Smooth muscle cell of the brain vasculature (primary cell): ENCODE data around the gene TPM2.

ENCODE experiments used
- DNase-seq: peaks from one replicate; pipeline ENCODE4 v3.0.0-alpha.2; 2012; ENCODE audit warnings: low read depth, low spot score

The TPM2 gene

DNA sequence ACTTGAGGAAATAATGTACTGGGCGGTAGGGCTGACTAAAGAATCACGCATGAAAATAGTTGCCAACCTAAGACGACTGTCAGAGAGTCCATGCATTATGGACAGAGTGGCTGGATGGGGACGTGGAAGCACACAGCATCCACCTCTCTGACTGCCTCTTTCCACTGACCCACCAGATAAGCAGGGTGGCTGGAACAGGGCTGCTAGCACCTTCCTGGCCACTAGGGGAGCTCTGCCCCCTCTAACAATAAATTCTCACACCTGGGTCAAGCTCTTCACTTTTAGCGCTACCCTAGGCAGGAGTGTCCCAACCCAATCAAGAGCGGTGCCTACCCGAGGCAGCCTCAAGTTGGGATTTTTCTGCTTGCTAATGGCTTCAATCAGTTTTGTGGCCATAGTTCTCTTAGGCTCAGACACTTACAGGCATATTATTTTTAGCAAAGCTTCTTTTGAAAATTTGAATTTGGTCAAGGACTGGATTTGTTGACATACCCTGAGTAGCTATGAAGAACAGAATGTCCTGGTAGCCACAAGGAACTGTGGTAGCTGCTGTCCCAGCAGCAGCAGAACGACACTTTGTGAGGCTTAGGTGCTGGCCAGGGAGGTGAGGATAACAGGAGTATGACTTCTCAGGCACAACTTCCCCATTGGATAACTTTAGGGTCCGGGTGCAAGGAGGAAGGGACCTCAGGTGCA is 6.9 kb upstream of the TPM2 start:
- no peak for DNase-seq

DNA sequence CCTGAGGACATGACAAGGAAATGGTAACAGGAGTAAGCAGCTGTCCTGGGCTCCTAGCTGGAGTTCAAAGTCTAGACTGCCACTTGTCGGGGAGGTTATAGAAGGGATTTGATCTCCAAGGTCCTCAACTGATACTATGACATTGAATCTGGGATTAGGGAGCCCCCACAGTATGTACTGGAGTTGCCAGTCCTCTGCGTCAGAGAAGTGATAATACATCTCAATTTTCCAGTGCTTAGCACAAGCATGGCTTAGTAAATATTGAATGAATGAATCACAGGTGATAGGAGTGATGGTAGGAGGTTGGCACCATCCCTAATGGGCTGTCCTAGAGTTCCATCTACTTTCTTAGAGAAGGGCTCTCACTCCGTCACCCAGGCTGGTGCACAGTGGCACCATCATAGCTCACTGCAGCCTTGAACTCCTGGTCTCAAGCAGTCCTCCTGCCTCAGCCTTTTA is 6.2 kb upstream of the TPM2 start:
- no peak for DNase-seq

DNA sequence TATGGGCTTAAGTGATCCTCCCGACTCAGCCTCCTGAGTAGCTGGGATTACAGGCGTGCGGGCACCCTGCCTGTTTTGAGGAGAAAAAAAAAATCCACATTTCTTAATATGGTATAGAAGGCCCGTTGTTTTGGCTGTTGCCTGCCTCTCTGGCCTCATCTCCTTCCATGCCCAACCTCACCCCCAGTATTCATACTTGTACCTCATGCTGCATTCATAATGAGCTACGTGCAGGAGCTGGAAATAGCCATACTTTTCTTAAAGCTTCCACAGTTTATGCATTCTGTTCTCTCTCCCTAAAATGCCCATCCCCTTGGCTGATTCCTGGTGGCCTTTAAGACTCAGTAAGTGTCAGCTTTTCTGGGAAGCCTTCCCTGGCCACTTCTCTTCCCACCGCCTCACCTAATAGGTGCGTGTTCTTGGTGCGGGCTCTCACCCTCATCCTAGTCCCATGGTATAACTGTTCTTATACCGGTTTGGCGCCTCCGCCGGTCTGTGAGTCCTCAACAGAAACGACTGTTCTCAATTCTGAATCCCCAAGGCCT is 2.1 kb upstream of the TPM2 start:
- no peak for DNase-seq

DNA sequence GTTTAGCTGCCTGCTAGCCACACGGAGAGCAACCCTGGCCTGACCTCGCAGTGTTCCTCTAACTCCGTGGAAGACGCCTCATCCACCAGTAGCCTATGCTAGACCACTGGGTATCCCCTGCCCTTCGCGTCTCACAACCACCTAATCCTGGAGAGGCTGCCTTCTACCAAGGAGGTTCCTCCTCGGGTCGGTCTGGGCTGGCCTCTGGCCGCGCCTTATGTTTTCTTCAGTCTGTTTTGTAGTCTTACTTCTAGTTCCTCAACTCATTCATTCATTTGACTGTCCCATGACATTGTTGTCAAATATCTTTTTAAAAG is 1.6 kb upstream of the TPM2 start:
- DNase-seq: no peak

DNA sequence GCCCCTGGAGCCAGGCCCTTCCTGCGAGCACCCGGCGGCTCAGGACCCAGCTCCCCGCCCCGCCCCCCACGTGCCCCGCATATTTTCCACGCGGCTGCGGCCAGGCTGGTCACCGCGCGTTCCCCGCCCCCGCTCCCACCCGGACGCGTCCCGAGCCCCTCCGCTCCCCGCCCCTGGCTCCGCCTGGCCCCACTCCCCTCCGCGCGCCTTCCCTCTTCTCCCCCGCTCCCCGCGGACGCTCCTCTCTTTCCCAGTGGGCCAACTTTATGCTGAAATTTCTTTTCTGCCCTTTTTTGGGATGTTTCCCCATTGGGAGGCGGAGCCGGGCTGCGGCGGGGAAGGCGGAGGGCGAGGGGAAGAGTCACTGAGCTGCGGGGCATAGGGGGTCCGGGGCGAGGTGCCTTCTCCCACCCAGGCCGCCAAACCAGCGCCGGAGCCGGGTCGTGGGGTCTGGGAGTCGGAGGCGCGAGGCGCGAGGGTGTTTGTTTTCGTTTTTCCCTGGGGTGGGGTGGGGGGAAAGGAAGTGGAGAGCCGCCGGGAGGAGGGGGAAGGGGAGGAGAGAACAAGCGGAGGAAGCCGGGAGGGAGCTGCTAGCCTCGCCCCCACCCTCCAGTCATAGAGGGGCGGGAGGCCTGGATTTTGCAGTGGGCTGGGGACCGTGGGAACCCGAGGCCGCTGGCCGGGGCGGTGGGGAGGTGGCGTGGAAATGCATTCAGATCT is 1.0 kb upstream of the TPM2 start:
- no peak for DNase-seq

DNA sequence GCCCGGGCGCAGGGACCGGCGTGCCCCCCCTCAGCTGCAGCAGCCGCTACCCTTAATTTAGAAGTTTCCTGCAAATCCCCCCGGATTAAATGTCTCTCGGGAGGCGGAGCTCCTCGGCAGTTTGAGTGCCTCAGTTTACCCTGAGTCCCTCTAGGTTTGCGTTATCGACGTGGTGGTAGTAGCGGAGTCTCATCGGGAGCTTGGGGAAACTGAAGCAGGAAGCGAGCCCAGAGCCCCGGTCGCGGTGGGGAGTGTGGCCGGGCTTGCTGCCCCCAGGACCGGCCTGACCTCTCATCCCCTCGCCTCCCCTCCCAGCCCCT is 529 bp upstream of the TPM2 start:
- DNase-seq: no peak

DNA sequence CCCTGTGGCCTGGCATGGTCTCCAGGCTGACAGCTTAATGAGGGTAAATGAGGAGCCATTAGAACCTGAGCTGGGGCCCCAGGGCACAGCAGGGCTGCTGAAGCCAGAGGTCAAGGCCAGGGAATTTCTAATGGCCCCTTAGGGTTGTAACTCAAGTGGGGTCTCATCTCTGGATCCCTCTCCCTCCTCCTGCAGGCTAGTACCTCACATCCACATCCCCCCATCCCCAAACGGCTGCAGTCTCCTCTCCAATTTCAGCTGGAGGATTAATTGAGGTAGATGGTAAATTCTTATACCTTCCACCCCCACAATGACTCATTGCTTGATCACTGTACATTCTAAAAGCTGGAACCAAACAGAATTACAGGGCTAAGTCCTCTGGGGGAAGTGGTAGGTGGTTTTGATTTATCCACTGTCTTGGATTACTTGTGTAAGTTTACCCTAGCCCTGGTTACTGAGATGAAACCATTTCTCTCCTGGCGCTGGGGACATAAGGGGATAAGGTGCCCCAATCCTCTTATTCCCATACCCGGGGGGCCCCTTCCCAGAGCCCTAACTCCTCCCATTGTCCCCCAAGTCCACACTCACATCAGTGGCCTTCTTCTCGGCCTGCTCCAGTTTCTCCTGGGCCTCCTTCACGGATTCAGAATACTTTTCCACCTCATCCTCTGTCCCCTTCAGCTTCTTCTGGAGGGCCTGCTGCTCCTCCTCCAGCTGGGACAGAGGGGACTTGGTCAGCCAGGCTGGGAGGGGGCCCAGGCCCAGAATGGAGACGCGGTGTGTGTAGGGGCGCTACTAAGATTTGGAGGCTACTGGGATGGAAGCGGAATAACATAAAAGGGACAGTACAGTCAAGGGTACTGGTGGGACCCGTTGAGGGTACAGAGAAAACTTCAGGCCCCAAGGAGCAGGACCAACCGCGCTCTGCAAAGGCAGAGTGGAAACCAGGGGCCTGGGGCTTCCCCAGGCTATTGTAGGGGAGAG is 875 bp downstream of the TPM2 start:
- no peak for DNase-seq

DNA sequence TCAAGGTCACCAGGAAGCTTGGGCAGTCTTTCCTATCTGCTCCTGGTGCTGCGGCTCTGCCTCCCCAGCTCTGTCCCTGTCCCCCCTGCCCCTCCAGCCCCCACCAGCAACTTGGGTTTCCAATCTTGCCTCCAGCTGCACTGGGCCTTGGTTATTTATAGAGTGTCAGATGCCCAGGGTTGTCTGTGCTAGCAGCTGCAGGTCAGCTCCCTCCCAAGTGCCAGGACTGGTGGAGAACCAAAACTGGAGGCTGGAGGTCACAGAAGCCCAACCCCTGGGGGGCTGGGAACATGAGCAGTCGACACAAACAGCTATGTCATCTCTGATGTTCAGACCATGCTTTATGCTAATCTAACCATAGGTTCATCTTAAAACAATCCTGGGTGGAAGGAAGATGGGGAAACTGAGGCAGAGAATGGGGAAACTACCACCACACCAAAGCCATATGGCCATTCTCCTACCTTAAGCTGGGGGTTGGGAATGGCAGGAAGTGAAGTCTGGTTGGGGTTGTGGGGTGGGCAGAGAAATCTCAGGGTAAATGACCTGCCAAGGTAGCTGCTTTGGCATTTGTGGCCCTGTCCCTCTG is 1.7 kb downstream of the TPM2 start:
- DNase-seq: no peak

DNA sequence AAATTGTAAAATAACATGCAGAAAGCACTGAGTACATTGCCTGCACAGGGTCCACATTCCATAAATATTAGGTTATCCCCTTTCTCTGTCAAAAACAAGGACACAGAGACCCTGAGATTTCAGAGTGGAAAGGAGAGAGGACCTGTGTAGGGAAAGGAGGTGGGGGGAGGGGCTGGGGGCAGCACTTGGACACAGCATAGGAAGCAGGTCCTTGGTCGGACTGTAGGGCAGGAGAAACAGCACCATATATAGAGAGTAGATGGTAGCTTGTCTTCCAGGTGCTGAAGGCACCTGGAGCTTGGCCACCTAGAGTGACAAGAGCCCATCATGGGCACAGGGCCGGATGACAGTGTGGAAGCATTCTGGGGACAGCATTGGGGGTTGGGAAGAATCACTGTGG is 2.4 kb downstream of the TPM2 start:
- no peak for DNase-seq

DNA sequence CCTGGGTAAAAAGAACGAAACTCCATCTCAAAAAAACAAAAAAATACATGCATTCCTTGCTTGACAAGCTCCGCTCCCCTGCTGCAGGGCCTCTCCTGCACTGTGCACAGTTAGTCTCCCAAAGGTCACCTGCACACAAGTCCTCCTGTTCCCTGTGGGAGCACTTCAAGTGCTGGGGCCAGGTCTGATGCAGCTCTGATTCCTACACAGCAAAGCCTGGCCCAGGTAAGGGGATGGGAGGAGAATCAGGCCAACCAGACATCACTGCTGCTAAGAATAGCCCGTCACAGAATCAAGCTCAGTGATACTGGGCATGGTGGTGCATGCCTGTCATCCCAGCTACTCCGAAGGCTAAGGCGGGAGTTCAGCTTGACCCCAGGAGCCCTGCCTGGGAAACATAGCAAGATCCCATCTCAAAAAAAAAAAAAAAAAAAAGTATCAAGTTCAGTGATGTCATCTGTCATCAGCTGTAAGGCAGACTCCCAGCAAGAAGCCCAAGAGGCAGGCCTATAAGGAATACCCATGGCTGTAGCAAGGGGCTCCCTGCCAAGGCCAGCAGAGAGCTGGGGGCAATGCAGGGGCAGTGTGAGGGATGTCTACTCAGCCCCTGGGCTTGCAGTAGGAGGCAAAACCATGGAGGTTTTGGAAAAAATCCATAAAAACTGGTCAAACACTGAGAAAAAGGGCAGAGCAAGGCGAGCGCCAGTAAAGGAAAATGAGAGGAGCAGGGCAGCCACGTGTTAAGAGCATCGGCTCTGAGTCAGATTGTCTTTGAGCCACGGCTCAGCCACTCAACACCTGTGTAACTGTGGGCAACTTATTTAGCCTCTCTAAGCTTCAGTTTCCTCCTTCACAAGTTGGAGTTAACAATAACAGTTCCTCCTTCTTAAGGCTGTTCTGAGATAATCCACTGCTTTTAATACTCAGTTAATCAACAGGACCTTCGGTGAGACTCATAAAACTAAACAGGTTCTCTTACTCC is 3.2 kb downstream of the TPM2 start:
- DNase-seq: peak; percentile 72

DNA sequence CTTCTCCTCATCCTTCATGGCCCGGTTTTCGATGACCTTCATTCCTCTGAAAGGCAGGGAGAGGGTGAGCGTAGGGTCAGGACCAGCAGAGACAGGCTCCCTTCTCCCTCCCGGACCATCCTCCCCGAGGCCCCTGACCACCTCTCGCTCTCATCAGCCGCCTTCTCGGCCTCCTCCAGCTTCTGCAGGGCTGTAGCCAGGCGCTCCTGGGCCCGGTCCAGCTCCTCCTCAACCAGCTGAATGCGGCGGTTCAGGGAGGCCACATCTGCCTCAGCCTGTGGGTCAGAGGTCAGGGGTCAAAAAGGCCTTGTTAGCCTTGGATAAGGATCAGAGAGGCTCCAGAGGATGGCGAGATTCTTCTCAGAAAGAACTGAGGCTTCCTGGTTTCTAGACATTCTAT is 4.2 kb downstream of the TPM2 start:
- no peak for DNase-seq

DNA sequence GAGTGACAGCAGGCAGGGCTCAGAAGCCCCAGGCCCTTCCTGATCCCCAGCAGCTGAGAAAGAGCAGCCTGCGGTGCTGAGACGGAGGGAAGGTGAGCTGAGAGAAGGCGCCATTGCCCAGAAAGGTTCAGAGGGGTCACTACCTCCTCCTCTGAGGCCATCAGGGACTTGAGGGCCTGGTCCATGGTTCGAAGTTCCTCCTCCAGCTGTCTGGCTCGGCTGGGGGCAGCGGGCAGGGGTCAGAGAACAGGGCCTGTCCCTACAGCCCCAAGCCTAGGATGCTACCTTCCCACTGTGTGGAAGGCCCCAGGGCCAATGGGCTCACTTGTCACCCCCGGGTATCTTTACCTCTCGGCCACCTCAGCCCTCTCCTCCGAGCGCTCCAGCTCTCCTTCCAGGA is 4.8 kb downstream of the TPM2 start:
- DNase-seq: no peak

DNA sequence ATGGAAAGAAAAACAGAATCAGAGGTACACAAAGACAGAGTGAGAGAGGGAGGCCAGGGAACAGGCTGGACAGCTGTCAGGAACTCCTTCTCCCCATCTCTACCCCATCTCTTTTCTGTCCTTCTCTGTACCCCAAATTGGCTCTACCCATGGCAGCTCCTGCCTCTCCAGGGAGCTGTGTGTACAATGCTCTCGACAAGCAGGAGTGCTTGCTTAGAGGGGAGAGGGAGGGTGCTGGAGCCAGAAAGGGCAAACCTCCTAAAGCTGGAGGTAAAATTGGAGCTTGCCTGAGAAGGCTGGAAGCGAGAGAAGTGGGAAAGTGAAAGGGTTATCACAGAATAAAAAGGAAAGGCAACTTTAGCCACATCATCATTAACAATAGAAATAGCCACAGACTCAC is 6.4 kb downstream of the TPM2 start:
- no peak for DNase-seq

DNA sequence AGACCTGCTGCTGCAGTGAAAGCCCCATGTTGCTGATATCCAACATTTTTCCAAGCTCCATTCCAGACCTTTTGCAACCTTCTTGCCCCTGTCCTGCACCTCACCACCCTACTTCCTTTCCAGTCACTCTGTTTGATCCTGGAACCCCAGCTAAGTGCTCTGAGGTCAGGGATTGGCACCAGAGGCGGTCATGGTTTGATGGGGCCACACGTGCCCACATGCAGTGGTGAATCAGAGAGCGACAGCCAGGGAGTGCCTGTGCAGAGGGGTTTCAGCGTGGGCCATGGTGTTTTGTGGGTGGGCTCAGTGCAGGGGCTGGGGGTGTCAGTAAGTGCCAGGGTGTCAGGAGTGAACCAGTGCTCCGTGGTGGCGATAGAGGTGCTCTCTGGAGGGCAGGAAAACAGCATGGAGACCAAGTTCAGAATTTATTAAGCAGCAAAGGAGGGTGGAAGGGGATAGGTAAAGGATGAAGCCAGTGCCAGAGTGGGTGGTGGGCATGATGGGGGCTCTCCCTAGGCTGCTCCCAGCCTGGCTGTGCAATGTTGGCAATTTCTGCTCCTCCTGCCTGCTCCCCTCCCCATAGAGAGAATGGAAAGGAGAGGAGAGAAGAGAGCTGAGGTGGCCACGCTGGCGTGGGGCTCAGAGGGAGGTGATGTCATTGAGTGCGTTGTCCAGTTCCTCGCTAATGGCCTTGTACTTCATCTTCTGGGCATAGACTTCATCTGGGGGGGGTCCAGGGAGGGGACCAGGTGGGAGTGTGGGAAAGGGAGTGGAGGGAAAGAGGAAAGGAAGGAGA is 7.0 kb downstream of the TPM2 start:
- no peak for DNase-seq

DNA sequence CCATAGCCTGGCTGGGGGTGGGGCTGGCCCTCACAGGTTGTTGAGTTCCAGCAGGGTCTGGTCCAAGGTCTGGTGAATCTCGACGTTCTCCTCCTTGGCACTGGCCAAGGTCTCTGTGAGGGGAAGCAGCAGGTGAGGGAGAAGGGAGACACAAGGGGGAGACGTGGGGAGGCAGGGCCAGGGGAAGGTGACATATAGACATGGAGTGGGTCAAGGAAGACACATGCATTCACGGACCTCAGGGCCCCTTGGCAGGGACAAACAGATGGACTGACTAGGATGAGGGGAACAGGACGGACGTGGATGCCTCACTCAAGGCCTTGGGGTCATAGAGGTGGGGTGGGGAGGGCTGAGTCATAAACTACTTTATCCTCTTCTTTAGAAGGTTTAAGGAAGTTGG is 7.7 kb downstream of the TPM2 start:
- DNase-seq: no peak

DNA sequence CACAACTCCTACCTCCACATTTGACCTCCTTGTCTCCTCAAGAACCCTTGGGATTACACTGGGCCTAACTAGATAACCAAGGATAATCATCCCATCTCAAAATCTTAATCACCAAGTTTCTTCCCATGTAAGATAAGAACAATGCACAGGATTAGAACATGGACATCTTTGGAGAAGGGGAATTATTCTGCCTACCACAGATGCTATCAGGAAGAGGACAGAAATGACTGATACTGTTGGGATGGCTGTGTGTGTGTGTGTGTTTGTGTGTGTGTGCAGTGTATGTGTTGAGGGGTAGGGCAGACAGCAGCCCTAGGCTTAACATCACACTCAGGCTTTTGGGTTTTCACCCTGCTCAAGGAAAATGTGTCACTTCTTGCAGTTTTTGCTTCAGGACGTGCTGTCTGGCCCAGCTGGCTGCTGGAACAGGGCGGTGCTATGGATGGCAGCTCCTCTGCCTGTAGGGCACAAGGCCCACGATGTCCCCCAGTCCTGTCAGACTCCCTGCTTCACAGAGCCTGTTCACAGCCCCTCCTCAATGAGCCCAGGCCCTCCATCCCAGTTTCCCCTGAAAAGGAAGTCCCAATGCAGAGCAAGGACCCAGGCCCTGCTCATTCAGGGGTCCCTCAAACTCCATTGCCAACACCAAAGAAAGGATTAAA is 8.3 kb downstream of the TPM2 start:
- DNase-seq: no peak

DNA sequence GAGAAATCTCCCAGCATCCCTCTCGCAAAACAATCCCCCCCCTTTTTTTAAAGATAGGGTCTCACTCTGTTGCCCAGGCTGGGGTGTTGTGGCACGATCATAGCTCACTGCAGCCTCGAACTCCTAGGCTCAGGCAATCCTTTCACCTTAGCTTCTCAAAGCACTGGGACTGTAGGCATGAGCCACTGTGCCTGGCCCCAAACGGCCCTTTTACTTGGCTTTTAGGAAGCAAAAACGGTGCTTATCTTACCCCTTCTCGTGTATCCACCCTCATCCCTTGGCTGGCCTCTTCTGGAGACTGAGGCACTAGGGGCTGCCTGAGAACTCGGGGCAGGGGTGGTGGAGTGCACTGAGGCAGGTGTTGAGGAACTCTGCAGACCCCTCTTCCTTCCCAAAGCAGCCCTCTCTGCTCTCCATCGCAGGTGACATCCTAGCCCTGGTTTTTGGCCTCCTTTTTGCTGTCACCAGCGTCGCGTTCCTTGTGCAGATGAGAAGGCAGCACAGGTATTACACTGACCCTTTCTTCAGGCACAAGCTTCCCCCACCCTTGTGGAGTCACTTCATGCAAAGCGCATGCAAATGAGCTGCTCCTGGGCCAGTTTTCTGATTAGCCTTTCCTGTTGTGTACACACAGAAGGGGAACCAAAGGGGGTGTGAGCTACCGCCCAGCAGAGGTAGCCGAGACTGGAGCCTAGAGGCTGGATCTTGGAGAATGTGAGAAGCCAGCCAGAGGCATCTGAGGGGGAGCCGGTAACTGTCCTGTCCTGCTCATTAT is 9.2 kb downstream of the TPM2 start:
- DNase-seq: no peak

DNA sequence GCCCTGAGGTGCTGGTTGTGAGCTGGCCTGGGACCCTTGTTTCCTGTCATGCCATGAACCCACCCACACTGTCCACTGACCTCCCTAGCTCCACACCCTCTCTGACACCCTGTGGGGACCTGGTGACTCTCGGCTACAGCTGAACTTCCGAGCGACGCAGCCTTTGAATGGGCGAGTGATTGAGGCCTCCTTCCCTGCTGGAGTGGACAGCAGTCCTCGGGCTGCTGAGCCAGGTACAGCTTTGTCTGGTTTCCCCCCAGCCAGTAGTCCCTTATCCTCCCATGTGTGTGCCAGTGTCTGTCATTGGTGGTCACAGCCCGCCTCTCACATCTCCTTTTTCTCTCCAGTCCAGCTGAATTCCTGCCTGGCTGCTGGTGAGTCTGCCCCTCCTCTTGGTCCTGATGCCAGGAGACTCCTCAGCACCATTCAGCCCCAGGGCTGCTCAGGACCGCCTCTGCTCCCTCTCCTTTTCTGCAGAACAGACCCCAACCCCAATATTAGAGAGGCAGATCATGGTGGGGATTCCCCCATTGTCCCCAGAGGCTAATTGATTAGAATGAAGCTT is 9.9 kb downstream of the TPM2 start:
- no peak for DNase-seq
